Upper lobe of right lung (tissue), 1 donor: ENCODE results near the gene DUSP6. TPM values are rescaled to one million over a fixed set of nuclear protein-coding genes. Genes with fewer than 3 reads are reported as not detected.

Experiments used
- ATAC-seq: fragments of 200-7000 bp; cut with Tn5 transposase; one replicate; pipeline ENCODE4 v1.9.1; 2020; ENCODE audit warnings: mild to moderate bottlenecking, moderate library complexity
- DNase-seq: peaks from one replicate; pipeline ENCODE4 v3.0.0-alpha.2; 2020
- H3K27ac ChIP-seq: fragments of 200-600 bp; one replicate; pipeline ENCODE4 v1.8.0; 2022
- H3K27me3 ChIP-seq: fragments of 200-600 bp; one replicate; pipeline ENCODE4 v1.8.0; 2022; ENCODE audit warnings: mild to moderate bottlenecking
- H3K36me3 ChIP-seq: fragments of 200-600 bp; one replicate; pipeline ENCODE4 v1.8.0; 2022
- H3K4me1 ChIP-seq: fragments of 200-600 bp; one replicate; pipeline ENCODE4 v1.8.0; 2022
- H3K4me3 ChIP-seq: fragments of 200-600 bp; one replicate; pipeline ENCODE4 v1.8.0; 2022; ENCODE audit warnings: mild to moderate bottlenecking
- H3K9me3 ChIP-seq: fragments of 200-600 bp; one replicate; pipeline ENCODE4 v1.8.0; 2022
- intact Hi-C: fragments of 100-400 bp; cut with DNase I; formaldehyde crosslinking; loops from one replicate; pipeline ENCODE4 v1.11.0; 2022
- total RNA-seq: library from RNA; stranded (reverse); fragmentation: NEBNext Ultra II Directional; extraction: Animal tissue kit (Norgen Biotek cat#: 25700); gene quantifications from one replicate; pipeline ENCODE4 v1.2.1, GENCODE V29; 2021
- TF ChIP-seq, protein P1 (sequence below): fragments of 200-600 bp; IDR thresholded peaks from one replicate; pipeline ENCODE4 v1.8.0; 2022; ENCODE audit warnings: antibody characterized with exemption
- donor health status: DM: no; HTN: yes; CAD: no; lungs with severe emphysema.

The DUSP6 gene
- total RNA-seq, 1 donor from 2014 or later = 110 TPM

DNA sequence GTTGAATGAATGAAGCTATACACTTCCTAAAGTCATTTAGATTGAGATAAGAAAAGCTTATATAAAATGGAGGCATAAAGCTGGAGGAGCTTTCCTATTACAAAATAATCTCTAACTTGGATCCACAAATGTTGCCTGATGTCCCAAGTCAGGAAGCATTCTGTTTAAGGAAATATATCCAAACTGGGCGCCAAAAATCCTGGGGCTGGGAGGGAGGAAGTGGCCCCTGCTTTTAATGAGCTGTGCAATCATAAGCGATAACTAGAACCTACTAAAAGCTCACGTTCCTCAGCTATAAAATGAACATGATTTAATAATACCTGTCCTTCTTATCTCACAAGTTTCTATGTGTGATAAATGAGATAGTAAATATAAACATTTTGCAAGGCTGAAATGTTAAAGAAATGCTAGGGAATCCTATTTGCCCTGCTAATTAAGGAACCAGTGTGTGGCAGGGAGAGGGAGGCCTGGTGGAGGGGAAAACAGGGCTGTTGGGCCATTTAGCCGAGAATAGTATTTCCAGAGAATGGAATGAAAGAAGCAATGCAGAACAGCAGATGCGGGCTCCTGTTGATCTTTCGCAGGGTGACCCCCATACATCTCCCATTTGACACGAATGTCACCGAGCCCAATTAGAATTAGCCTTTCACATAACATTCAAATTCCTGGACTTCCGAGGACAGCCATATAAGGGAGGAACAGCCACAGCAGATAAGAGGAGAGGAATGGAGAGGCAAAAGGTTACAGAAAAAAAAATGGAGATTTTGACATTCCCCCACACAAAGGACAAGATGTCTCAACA lies 25.9 kb downstream of the DUSP6 start:
- intact Hi-C loops = no loop called here
- Histone ChIP-seq H3K27ac (peak overlapping the region; percentile 24), H3K27me3 (no peaks in the 10 kb centered on the region), H3K36me3 (no peaks in the 10 kb centered on the region), H3K4me1 (peaks cover 20% of the 10 kb centered on the region), H3K9me3 (no peaks in the 10 kb centered on the region), H3K4me3 (no peak overlapping the region)
- peak; percentile 55 for ATAC-seq
- TF ChIP-seq, protein P1, sequence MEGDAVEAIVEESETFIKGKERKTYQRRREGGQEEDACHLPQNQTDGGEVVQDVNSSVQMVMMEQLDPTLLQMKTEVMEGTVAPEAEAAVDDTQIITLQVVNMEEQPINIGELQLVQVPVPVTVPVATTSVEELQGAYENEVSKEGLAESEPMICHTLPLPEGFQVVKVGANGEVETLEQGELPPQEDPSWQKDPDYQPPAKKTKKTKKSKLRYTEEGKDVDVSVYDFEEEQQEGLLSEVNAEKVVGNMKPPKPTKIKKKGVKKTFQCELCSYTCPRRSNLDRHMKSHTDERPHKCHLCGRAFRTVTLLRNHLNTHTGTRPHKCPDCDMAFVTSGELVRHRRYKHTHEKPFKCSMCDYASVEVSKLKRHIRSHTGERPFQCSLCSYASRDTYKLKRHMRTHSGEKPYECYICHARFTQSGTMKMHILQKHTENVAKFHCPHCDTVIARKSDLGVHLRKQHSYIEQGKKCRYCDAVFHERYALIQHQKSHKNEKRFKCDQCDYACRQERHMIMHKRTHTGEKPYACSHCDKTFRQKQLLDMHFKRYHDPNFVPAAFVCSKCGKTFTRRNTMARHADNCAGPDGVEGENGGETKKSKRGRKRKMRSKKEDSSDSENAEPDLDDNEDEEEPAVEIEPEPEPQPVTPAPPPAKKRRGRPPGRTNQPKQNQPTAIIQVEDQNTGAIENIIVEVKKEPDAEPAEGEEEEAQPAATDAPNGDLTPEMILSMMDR = no peak
- no peak for DNase-seq

DNA sequence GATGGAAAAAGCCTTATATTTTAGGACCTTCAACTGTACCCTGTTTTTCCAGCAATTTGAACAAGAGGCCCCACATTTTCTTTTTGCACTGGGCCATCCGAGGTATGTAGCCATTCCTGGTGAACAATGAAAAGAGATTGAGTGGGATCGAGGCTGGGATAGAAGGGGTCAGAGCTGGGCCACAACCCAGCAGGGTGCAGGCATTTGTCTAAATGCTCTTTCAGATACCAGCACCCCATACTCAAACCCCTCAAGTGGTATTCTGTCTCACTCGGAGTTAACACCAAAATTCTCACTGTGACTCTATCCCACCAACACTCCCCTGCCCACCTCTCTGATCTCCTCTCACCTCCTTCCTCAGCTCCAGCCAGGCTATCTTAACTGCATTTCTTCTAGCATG lies 26.8 kb downstream of the DUSP6 start:
- Histone ChIP-seq H3K4me1 (peaks cover 20% of the 10 kb centered on the region), H3K4me3 (no peak overlapping the region), H3K27me3 (no peaks in the 10 kb centered on the region), H3K9me3 (no peaks in the 10 kb centered on the region), H3K36me3 (no peaks in the 10 kb centered on the region), H3K27ac (peak overlapping the region; percentile 24)
- TF ChIP-seq, protein P1 = no peak
- DNase-seq (no peak), ATAC-seq (no peak)
- intact Hi-C loops = no loop called here

DNA sequence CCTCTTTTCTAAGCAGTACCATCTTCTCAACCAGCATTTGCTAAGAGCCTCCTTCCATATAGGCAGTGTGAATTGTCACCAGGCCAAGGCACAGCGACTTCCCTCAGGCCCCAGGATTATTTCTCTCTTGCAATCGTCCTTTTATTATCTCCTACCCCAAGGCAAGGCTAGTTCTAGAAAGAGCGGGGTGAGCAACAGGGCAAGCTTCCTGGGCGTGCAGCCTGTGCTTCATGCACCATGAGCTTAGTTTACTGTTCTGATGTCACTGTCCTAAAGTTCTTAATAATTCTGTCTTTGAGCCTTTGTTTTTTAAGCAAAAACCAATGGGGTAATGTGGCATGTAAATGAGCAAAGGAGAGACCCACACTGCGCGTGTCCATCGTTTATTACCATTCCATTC lies 27.9 kb downstream of the DUSP6 start:
- Histone ChIP-seq H3K9me3 (no peaks in the 10 kb centered on the region), H3K27me3 (no peaks in the 10 kb centered on the region), H3K27ac (no peak overlapping the region), H3K36me3 (no peaks in the 10 kb centered on the region), H3K4me1 (peaks cover 20% of the 10 kb centered on the region), H3K4me3 (no peak overlapping the region)
- DNase-seq (no peak), ATAC-seq (no peak)
- TF ChIP-seq, protein P1 = no peak
- intact Hi-C loops = no loop called here

DNA sequence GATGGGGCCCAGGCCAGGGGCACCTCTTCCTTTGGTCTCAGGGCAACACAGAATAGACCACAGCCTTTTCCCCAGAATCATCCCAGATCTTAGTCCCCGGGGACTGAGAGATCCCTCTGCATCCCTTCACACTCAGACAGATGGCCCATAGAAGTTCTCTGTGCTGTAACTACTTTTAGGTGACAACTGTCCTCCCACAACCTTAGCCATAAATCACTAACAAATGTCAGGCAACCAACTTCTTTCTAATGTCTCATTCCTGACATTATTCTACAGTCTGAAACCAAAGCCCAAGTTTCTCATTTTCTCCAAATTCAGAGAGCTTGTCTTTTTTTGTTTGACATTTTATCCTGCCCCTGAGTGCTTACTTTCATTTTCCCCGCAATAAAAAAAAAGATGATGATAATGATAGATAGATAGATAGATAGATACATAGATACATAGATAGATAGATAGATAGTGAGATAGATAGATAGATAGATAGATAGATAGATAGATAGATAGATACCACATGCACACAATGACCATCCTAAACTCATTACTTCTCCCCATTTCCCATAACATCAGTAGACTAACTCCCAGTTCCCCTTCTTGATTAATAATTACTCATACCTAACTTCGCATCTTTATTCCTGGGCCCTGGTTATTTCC lies 28.6 kb downstream of the DUSP6 start:
- intact Hi-C loops = no loop called here

DNA sequence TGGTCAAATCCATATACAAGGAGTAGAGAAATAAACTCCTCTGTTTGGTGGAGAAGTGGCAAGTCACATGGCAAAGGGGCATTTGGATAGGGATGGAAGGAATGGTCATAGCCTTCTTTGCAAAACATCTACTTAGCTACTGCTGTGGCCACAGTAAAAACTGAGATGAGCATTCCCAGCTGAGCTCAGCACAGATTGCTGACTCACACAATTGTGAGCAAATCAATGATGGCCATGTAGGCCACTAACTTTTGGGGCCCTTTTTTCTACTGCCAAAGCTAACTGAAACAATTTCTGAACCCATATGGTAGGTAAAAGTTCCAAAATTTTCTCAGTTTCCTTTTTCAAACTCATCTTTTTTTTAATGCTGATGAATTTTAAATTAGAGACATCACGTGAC lies 31.6 kb downstream of the DUSP6 start:
- H3K36me3 ChIP-seq = no peaks in the 10 kb centered on the region
- no peaks in the 10 kb centered on the region for H3K9me3 ChIP-seq
- TF ChIP-seq, protein P1 = no peak
- H3K4me1 ChIP-seq = peaks cover 16% of the 10 kb centered on the region
- no peaks in the 10 kb centered on the region for H3K27me3 ChIP-seq
- no peak overlapping the region for H3K4me3 ChIP-seq
- DNase-seq (no peak), ATAC-seq (no peak)
- intact Hi-C loops = no loop called here
- H3K27ac ChIP-seq = no peak overlapping the region

More for the DNA sequence above, 28.6 kb downstream of the DUSP6 start:
- DNase-seq (no peak), ATAC-seq (peak; percentile 21)
- no peaks in the 10 kb centered on the region for H3K36me3 ChIP-seq
- H3K27me3 ChIP-seq = no peaks in the 10 kb centered on the region
- no peaks in the 10 kb centered on the region for H3K9me3 ChIP-seq
- no peak overlapping the region for H3K4me3 ChIP-seq
- H3K4me1 ChIP-seq = peaks cover 24% of the 10 kb centered on the region
- TF ChIP-seq, protein P1 = no peak
- H3K27ac ChIP-seq = no peak overlapping the region
